Esophagus muscularis mucosa (tissue), 4 donors: ENCODE results near the gene OR10J1. TPM values are rescaled to one million over a fixed set of nuclear protein-coding genes. Genes with fewer than 3 reads are reported as not detected.

Experiments used
- DNase-seq: peaks from one replicate; pipeline ENCODE4 v3.0.0-alpha.2; 2017; ENCODE audit errors: extremely low spot score
- H3K27ac ChIP-seq, 4 donors: fragments of 200-600 bp; sonication (generic); replicated peaks in 1 of 4; 1 replicate in 3 of 4; 2 replicates in 1 of 4; pipeline ENCODE4 v1.5.1; 2016 to 2019; ENCODE audit warnings: mild to moderate bottlenecking in 1 of 4
- H3K27me3 ChIP-seq, 4 donors: fragments of 200-600 bp; sonication (generic); one replicate each; pipeline versions ENCODE4 v1.5.1 to v1.6.0; 2016 to 2019
- H3K36me3 ChIP-seq, 4 donors: fragments of 200-600 bp; sonication (generic); one replicate each; pipeline ENCODE4 v1.5.1; 2016 to 2019
- H3K4me1 ChIP-seq, 4 donors: fragments of 200-600 bp; sonication (generic); one replicate each; pipeline ENCODE4 v1.5.1; 2016 to 2019
- H3K4me3 ChIP-seq, 4 donors: fragments of 200-600 bp; sonication (generic); 1 replicate in 2 of 4; 2 replicates in 2 of 4; pipeline ENCODE4 v1.5.1; 2016 to 2019; ENCODE audit warnings: mild to moderate bottlenecking in 4 of 4, moderate library complexity in 1 of 4
- H3K9me3 ChIP-seq, 4 donors: fragments of 200-600 bp; sonication (generic); 1 replicate in 3 of 4; 2 replicates in 1 of 4; pipeline ENCODE4 v1.5.1; 2016 to 2019
- EP300 ChIP-seq: sonication (generic); formaldehyde crosslinking; IDR thresholded peaks from one replicate; pipeline ENCODE4 v1.6.1; 2017; ENCODE audit warnings: antibody characterized with exemption
- POLR2A ChIP-seq: fragments of 450-650 bp; IDR thresholded peaks from one replicate; pipeline ENCODE4 v1.6.1; 2017; ENCODE audit warnings: antibody characterized with exemption, moderate library complexity, mild to moderate bottlenecking, low read depth
- POLR2AphosphoS5 ChIP-seq, 2 donors: sonication (generic); formaldehyde crosslinking; IDR thresholded peaks; one replicate each; pipeline ENCODE4 v1.6.1; 2017; ENCODE audit warnings: antibody characterized with exemption in 2 of 2
- WGBS: methylation state at CpG from one replicate; pipeline ENCODE4 v1.1.5; 2018; 5-methylcytosine and 5-hydroxymethylcytosine counted together
- intact Hi-C: fragments of 100-400 bp; cut with DNase I; formaldehyde crosslinking; loops from one replicate; pipeline ENCODE4 v1.15.1; 2023
- total RNA-seq, 4 donors: library from RNA; depleted of rRNA; stranded (reverse); fragments of >200 nt; gene quantifications; one replicate each; pipeline versions ENCODE4 v1.1.0 to v1.2.1, GENCODE V29; 2016
- TF ChIP-seq, protein P1 (sequence below), 3 experiments: fragments of 200-600 bp in 2 of 3; fragments of 450-650 bp in 1 of 3; sonication (generic) in 2 of 3; IDR thresholded peaks; one replicate each; pipeline ENCODE4 v1.5.1; 2017 to 2019; ENCODE audit warnings: antibody characterized with exemption in 3 of 3, mild to moderate bottlenecking in 2 of 3, moderate library complexity in 1 of 3

OR10J1 gene, protein sequence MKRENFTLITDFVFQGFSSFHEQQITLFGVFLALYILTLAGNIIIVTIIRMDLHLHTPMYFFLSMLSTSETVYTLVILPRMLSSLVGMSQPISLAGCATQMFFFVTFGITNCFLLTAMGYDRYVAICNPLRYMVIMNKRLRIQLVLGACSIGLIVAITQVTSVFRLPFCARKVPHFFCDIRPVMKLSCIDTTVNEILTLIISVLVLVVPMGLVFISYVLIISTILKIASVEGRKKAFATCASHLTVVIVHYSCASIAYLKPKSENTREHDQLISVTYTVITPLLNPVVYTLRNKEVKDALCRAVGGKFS
- total RNA-seq = not detected

DNA sequence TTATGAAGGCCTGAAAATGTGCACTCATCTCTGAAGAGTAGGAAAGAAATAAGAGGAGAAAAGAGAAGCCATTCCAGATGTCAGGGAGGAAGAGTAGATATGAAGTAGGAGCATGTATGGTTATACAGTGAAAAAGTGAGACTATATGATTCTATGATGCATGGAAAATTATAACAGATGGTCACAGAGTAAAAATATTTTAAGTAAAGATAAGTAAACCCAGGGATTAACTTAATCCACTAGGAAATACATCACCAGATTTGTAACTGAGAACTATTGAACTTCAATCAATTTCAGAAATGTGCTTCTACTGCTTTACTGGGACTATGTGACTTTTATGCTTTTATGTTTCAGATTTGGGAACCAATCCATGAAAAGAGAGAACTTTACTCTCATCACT, at the start of gene OR10J1:
TSS of gene OR10J1 (plus strand) at position 301 of the 400 bp plus-strand sequence. CDS start at position 371, 70 bp downstream.
- no peaks in the 10 kb centered on the region for H3K9me3 ChIP-seq
- intact Hi-C loops = no loop called here
- no peak for TF ChIP-seq POLR2AphosphoS5 (IDR thresholded peaks at IDR 0.05)
- TF ChIP-seq EP300 = no peak
- TF ChIP-seq, protein P1, sequence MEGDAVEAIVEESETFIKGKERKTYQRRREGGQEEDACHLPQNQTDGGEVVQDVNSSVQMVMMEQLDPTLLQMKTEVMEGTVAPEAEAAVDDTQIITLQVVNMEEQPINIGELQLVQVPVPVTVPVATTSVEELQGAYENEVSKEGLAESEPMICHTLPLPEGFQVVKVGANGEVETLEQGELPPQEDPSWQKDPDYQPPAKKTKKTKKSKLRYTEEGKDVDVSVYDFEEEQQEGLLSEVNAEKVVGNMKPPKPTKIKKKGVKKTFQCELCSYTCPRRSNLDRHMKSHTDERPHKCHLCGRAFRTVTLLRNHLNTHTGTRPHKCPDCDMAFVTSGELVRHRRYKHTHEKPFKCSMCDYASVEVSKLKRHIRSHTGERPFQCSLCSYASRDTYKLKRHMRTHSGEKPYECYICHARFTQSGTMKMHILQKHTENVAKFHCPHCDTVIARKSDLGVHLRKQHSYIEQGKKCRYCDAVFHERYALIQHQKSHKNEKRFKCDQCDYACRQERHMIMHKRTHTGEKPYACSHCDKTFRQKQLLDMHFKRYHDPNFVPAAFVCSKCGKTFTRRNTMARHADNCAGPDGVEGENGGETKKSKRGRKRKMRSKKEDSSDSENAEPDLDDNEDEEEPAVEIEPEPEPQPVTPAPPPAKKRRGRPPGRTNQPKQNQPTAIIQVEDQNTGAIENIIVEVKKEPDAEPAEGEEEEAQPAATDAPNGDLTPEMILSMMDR (IDR thresholded peaks at IDR 0.05) = no peak
- H3K27me3 ChIP-seq = no peaks in the 10 kb centered on the region
- H3K36me3 ChIP-seq = no peaks in the 10 kb centered on the region
- no peaks in the 10 kb centered on the region for H3K4me1 ChIP-seq
- H3K27ac ChIP-seq = no peak within 1 kb of the TSS
- H3K4me3 ChIP-seq = no peak within 1 kb of the TSS
- no peak for DNase-seq

DNA sequence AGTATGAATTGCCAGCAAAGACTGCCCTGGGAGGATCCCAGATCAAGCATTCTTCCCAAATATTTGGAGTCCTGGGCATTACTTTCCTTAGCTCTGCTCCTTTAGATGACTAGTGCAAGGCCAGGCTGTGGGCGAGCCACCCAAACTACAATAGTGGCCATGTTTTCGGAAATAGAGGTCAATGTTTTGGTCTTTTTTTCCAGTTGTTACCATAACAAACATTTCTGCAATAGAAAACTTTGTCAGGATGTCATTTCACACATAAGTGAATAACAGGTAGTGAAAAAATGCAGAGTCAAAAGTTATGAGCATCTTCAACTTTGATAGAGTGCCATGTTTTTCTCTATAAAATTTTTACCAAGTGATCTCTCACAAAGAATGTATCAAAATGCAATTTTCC, 32.7 kb upstream of the OR10J1 start:
- WGBS = 92% methylated on average over 2 of the region's 2 CpGs
- TF ChIP-seq EP300 = no peak
- TF ChIP-seq, protein P1 (IDR thresholded peaks at IDR 0.05) = no peak
- Histone ChIP-seq H3K27ac (no peak overlapping the region), H3K27me3 (no peaks in the 10 kb centered on the region), H3K36me3 (no peaks in the 10 kb centered on the region), H3K9me3 (no peaks in the 10 kb centered on the region), H3K4me1 (no peaks in the 10 kb centered on the region), H3K4me3 (no peak overlapping the region)
- intact Hi-C loops = no loop called here
- DNase-seq = no peak

DNA sequence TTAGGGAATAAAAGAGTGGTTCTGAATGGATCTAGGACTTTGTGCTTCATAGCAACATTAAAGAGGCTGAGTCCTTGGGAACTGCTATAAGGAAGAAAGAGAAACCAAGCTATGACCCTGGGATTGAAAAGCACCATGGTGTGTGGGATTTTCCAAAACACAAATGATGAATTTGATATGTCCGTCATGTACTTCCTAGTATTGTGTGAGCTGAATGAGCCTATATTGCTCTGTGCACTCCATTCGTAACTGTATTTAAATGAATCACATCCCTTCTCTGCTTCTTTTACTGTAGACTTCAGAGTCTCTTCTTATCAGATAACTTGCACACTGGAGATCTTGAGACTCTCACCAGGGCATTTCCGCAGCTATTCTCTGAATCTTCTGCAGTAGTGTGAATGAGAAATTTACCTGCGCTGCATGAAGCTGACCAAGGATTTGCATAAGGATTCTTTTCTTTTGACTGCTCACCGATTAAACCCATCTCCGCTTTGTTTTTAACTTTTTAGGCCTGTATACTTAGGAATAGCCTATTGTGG, 30.6 kb upstream of the OR10J1 start:
- WGBS = 78% methylated on average over 6 of the region's 6 CpGs

DNA sequence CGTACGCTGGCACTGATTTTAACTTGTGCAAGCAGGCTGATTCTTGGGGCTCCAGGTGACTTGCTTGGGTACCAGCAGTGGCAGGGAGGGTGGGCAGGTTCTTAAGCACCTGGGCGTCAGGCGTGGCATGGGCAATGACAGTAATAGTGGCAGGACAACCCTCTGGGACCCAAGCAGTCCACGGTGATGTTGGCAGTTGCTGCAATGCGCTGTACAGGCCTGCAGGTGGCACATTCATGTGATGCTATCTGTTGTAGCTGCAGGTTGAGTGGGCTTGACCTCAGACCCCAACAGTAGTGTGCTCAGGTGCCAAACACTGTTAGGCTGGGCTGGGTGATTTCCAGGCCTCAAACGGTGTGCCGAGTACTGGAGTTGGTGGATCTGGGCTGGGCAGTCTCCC, 17.7 kb upstream of the OR10J1 start:
- TF ChIP-seq POLR2A (no peak), POLR2AphosphoS5 (IDR thresholded peaks at IDR 0.05) (no peak), EP300 (no peak)
- TF ChIP-seq, protein P1 (IDR thresholded peaks at IDR 0.05) = no peak
- Histone ChIP-seq H3K9me3 (peaks cover 0 to 46% (median 25%) of the 10 kb centered on the region in 4 donors), H3K27ac (no peak overlapping the region), H3K36me3 (no peaks in the 10 kb centered on the region), H3K4me1 (no peaks in the 10 kb centered on the region), H3K4me3 (no peak overlapping the region), H3K27me3 (no peaks in the 10 kb centered on the region)
- WGBS = 90% methylated on average over 2 of the region's 8 CpGs
- intact Hi-C loops = no loop called here
- no peak for DNase-seq

More for the DNA sequence above, 30.6 kb upstream of the OR10J1 start:
- H3K27me3 ChIP-seq = no peaks in the 10 kb centered on the region
- no peaks in the 10 kb centered on the region for H3K4me1 ChIP-seq
- H3K36me3 ChIP-seq = no peaks in the 10 kb centered on the region
- H3K9me3 ChIP-seq = no peaks in the 10 kb centered on the region
- no peak overlapping the region for H3K27ac ChIP-seq
- no peak for TF ChIP-seq POLR2AphosphoS5 (IDR thresholded peaks at IDR 0.05)
- TF ChIP-seq, protein P1 (IDR thresholded peaks at IDR 0.05) = no peak
- H3K4me3 ChIP-seq = no peak overlapping the region
- DNase-seq = no peak
- intact Hi-C loops = no loop called here

DNA sequence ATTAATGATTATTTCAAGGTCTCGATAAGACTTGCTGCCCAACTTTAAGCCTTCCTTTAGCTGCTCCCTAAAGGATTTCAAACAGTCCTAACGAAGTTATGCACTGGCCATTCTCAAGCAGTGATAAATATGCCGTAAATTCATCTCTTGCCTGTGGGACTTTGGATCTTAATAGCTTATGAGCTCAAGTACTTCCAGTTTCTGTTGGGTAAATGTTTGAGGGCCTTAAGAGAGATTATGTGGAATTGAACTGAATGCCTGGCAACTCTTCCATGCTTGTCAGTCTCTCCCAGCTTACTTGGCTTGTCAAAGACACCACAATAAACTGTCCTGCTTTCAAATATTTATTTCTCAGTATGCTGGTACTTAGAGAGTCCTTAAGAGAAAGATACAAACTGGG, 11.0 kb upstream of the OR10J1 start:
- Histone ChIP-seq H3K36me3 (no peaks in the 10 kb centered on the region), H3K27me3 (no peaks in the 10 kb centered on the region), H3K4me1 (no peaks in the 10 kb centered on the region), H3K9me3 (no peaks in the 10 kb centered on the region), H3K27ac (no peak overlapping the region), H3K4me3 (no peak overlapping the region)
- 64% methylated on average over 3 of the region's 3 CpGs for WGBS
- TF ChIP-seq POLR2AphosphoS5 (IDR thresholded peaks at IDR 0.05) = no peak
- TF ChIP-seq, protein P1 (IDR thresholded peaks at IDR 0.05) = no peak
- TF ChIP-seq POLR2A = no peak
- TF ChIP-seq EP300 = no peak
- DNase-seq = no peak
- intact Hi-C loops = no loop called here
